HepG2 (cell line): Measurements from ENCODE around the gene PLOD3. TPM values are rescaled to one million over a fixed set of nuclear protein-coding genes. Genes with fewer than 3 reads are reported as not detected.

ENCODE experiments used
- ARNT ChIP-seq: fragments of 450-650 bp; IDR thresholded peaks from 2 replicates; pipeline ENCODE4 v1.6.1; 2017
- CSRNP1 ChIP-seq: sonication (generic); formaldehyde crosslinking; IDR thresholded peaks from 2 replicates; pipeline ENCODE4 v1.8.1; 2023; ENCODE audit warnings: mild to moderate bottlenecking, missing genetic modification reagents
- DRAP1 ChIP-seq: IDR thresholded peaks from 2 replicates; pipeline ENCODE4 v1.6.1; 2016; ENCODE audit warnings: missing genetic modification reagents, missing compliant biosample characterization
- HOXD1 ChIP-seq: sonication (generic); formaldehyde crosslinking; IDR thresholded peaks from 2 replicates; pipeline ENCODE4 v1.5.0; 2020; ENCODE audit warnings: missing genetic modification reagents
- IRF1 ChIP-seq: sonication (generic); formaldehyde crosslinking; IDR thresholded peaks from 2 replicates; pipeline ENCODE4 v1.4.0; 2020; ENCODE audit warnings: low read depth, mild to moderate bottlenecking, missing genetic modification reagents
- ISL2 ChIP-seq: sonication (generic); formaldehyde crosslinking; IDR thresholded peaks from 2 replicates; pipeline ENCODE4 v1.5.0; 2020; ENCODE audit warnings: missing genetic modification reagents
- LCORL ChIP-seq, 2 experiments: fragments of 450-650 bp in 1 of 2; sonication (generic) in 1 of 2; formaldehyde crosslinking in 1 of 2; IDR thresholded peaks; 2 replicates each; pipeline versions ENCODE4 v1.5.0 to v1.6.1; 2017 to 2020; ENCODE audit warnings: antibody characterized with exemption in 1 of 2, missing genetic modification reagents in 1 of 2
- NFE2L1 ChIP-seq: sonication (generic); formaldehyde crosslinking; IDR thresholded peaks from 2 replicates; pipeline ENCODE4 v1.4.0; 2020; ENCODE audit warnings: missing genetic modification reagents, mild to moderate bottlenecking, borderline replicate concordance
- PHF21A ChIP-seq: sonication (generic); formaldehyde crosslinking; IDR thresholded peaks from 2 replicates; pipeline ENCODE4 v1.5.0; 2020; ENCODE audit warnings: mild to moderate bottlenecking, missing genetic modification reagents
- POLR2AphosphoS5 ChIP-seq: IDR thresholded peaks from 2 replicates; pipeline ENCODE4 v1.6.1; 2012; ENCODE audit warnings: low read depth, low read length
- TFE3 ChIP-seq: IDR thresholded peaks from 2 replicates; pipeline ENCODE4 v1.6.1; 2016
- ZBTB40 ChIP-seq, 2 experiments: fragments of 450-650 bp in 1 of 2; sonication (generic) in 1 of 2; formaldehyde crosslinking in 1 of 2; IDR thresholded peaks; 2 replicates each; pipeline versions ENCODE4 v1.6.1 to v1.8.0; 2016 to 2022; ENCODE audit warnings: antibody characterized with exemption in 1 of 2, mild to moderate bottlenecking in 1 of 2, missing genetic modification reagents in 1 of 2
- ZNF256 ChIP-seq: sonication (generic); formaldehyde crosslinking; conservative IDR thresholded peaks from 2 replicates; pipeline ENCODE4 v1.4.0; 2020; ENCODE audit warnings: missing genetic modification reagents
- polyA plus RNA-seq, 8 experiments: library from polyadenylated mRNA; depleted of rRNA in 3 of 8; stranded (reverse) in 7 of 8; unstranded in 1 of 8; fragments of >200 nt; fragmentation: Illumina TruSeq in 4 of 8; extraction: Trizol in 4 of 8; gene quantifications; 2 replicates each; pipeline versions ENCODE4 v1.2.1 to v1.2.3, GENCODE V29; 2011 to 2016; ENCODE audit warnings: low read depth in 4 of 8, missing spikeins in 1 of 8, mixed read lengths in 1 of 8; ENCODE audit not compliant: insufficient read depth in 1 of 8
- total RNA-seq, 5 experiments: library from RNA; depleted of rRNA; stranded (reverse); fragments of >200 nt; fragmentation: Illumina TruSeq; extraction: Trizol; gene quantifications; 2 replicates each; pipeline ENCODE4 v1.2.3, GENCODE V29; 2016; ENCODE audit warnings: low read depth in 1 of 5

The PLOD3 gene
- total and polyA plus RNA-seq, 2 of the 13 experiments (the other 11 are each of a cell fraction or from before 2014, with no cell fraction given), result 65.8 to 67.4 TPM

- TF ChIP-seq ZBTB40 (IDR thresholded peaks at IDR 0.05) (peak; percentile 60; the same call in 1 of the 2 replicates), ZBTB40 (CRISPR knock-in tag; IDR thresholded peaks at IDR 0.05) (no peak; the same call in 1 of the 2 replicates), TFE3 (no peak), ISL2 (peak; percentile 62), ZNF256 (CRISPR knock-in tag) (no peak), IRF1 (CRISPR knock-in tag) (no peak), ARNT (no peak), LCORL (IDR thresholded peaks at IDR 0.05) (no peak), LCORL (CRISPR knock-in tag; IDR thresholded peaks at IDR 0.05) (no peak; the same call in 1 of the 2 replicates), HOXD1 (CRISPR knock-in tag) (peak; percentile 68; the same call in 1 of the 2 replicates), POLR2AphosphoS5 (peak; percentile 73; the same call in 1 of the 2 replicates), NFE2L1 (CRISPR knock-in tag) (no peak), PHF21A (CRISPR knock-in tag) (peak; percentile 75; the same call in 1 of the 2 replicates), CSRNP1 (CRISPR knock-in tag) (0 out of 2 replicates have a peak, but pooled peaks have one; percentile 7), DRAP1 (CRISPR knock-in tag) (peak; percentile 60)
Measured at GRCh38 chr7:101244375-101245146, 27.2 kb upstream of the PLOD3 start, which contains the start of gene FIS1 (continued).
